NCI-H774 (cell line): ENCODE data around the gene COL4A6.
"Not testable (repeated sequence)": the region's sequence is repeated elsewhere in the genome, so short reads cannot be mapped to it uniquely, and the experiment has no call there.

Source experiments
- DNase-seq: peaks from one replicate; lab custom pipeline; 2025; lab: John Stamatoyannopoulos, UW

The COL4A6 gene

GRCh38 chrX:108399418-108400165 lies 38.6 kb downstream of the COL4A6 start:
- DNase-seq, result no peak

DNA sequence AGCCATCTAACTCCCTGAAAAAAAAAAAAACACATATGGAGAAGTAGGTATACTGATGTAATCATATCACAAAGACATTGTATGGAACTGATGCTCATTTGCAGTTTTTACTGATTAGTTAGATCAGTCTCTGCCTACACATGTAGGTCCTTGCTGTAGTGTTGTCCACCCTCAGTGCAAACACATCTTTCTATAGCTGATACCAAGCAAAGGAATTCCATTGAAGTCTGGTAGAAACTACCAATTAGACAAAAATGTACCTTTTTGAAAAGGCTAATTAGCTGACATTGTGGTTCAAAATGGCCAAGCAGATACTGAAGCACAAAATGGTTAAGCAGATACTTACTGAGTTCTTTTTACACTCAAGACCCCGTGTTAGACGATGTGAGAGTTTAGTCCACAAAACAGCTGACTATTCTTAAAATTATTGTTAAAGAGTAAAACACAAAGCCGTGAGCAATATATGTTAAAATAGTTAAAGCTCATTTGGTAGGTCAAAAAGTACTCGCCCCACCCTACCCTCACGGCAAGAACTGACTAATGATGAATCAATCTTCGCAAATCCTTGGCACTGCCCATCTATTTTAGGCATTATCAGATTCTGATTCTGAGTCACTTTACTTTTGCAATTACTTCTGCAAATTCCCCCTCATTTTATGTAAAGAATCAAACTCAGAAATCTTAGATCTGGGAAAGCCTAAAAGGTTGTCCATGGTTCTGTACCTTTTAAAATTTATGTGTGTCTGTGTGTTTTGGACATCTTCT lies 40.4 kb downstream of the COL4A6 start:
- DNase-seq, result no peak

DNA sequence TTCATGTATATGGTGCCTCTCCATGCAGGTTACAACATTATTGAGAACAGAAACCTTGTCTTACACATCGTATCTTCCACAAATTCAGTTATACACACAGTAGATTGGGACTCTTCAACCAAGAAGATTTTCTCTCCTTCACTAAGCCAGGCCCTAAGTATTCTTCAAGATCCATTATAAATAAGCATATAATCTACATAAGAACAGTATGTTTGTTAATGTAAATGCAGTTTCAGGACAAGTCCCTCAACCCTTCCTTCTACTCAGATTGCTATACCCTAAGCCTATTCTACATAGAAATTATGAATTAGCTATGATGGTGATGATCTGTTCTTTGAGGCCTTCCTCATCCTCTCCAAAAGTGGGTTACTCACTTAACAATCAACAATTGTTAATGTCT lies 41.2 kb downstream of the COL4A6 start:
- no peak for DNase-seq

DNA sequence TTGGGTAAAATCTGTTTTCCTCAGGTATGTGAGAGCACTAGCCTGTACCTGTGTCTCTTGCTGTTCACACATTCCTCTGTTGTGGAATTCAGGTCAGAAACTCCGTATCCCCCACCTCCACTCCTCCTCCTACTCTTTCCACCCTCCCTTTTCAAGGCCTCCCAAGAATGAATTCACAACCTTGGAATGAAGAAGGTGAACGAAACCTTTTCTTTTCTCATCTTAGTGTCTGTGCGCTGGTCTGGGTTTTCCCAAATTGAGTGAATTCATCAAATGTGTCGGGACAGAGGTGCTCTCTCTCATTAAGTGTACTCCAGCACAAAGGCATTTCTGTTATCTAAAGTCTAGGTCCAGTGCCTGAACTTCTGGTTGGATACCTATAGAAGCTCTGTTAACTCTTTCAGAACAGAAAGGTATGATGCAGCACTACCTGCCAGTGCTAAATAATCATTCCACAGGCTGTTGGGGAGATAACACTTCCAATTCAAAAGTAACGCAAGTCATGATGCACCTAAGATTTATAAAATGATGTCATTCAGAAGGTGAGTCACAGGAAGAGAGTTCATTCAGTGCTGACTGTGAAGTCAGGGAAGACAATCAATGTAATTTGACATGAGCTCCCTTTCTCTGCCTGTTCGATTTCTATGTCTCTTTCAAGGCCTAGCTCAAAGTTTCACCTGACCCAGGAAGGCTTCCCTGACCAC lies 41.9 kb downstream of the COL4A6 start:
- no peak for DNase-seq

DNA sequence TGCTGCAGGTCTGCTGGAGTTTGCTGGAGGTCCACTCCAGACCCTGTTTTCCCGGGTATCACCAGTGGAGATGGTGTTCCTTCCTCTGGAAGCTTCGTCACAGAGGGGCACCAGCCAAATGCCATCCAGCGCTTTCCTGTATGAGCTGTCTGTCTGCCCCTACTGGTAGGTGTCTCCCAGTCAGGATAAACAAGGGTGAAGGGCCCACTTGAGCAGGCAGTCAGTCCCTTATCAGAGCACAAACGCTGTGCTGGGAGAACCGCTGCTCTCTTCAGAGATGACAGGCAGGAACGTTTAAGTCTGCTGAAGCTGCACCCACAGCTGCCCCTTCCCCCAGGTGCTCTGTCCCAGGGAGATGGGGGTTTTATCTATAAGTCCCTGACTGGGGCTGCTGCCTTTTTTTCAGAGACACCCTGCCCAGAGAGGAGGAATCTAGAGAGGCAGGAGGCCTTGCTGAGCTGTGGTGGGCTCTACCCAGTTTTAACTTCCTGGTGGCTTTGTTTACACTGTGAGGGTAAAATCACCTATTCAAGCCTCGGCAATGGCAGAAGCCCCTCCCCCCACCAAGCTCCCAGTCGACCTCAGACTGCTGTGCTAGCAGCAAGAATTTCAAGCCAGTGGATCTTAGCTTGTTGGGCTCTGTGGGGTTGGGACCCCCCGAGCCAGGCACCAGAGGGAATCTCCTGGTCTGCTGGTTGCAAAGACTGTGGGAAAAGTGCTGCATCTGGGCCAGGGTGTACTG lies 47.1 kb downstream of the COL4A6 start:
- DNase-seq, result not testable (repeated sequence)

- no peak for DNase-seq
Measured at GRCh38 chrX:108384783-108385182, 53.4 kb downstream of the COL4A6 start.

- no peak for DNase-seq
Measured at GRCh38 chrX:108380222-108380621, 58.0 kb downstream of the COL4A6 start.

DNA sequence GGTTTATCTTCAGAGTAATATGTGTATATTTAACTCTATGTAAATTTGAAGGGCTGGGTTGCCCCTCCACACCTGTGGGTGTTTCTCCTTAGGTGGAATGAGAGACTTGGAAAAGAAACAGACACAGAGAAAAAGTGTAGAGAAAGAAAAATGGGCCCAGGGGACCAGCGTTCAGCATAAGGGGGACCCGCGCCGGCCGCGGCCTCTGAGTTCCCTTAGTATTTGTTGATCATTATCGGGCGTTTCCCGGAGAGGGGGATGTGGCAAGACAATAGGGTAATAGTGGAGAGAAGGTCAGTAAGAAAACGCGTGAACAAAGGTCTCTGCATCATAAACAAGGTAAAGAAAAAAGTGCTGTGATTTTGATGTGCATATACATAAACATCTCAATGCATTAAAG lies 61.4 kb downstream of the COL4A6 start:
- not testable (repeated sequence) for DNase-seq

GRCh38 chrX:108375591-108375990 lies 62.6 kb downstream of the COL4A6 start:
- not testable (repeated sequence) for DNase-seq

DNA sequence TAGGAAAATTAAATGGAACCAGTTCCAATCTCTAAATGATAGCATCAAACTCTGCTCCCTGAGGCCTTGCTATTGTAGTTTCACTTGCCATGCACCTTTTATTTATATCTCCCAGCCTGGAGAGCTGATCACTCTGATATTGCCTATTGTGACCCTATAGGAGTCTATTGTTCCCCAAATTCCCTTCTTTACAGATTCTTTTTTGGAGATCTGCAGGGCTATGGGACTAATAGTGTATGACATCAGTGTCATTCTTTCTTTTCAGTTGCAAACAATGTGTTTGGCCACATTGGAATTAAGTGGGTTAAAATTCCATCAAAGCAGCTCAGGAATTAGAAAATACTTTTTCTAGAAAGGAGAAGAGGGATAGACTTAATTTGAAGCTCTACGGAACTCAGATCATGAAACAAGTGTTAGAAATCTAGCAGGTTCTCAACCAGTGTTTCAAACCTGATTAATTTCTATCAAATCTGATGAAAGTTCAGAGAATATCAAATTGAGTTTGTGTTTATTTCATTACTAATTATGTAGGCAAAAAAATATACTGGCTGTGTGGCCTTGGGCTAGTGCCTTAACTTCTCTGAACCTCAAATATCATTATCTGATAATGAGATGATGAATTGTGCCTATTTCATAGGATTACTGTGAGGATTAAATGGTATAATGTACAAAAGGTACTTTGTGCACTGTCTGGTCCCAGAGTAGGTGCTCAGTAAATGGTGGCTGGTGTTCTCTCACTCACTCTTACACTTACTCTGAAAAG lies 71.4 kb downstream of the COL4A6 start:
- DNase-seq, result no peak

GRCh38 chrX:108362026-108362425 lies 76.2 kb downstream of the COL4A6 start:
- DNase-seq, result no peak

GRCh38 chrX:108361316-108361715 lies 76.9 kb downstream of the COL4A6 start:
- no peak for DNase-seq

- DNase-seq, result no peak
Measured at GRCh38 chrX:108359806-108360602, 78.2 kb downstream of the COL4A6 start.

- DNase-seq, result no peak
Measured at GRCh38 chrX:108353452-108353851, 84.8 kb downstream of the COL4A6 start.

DNA sequence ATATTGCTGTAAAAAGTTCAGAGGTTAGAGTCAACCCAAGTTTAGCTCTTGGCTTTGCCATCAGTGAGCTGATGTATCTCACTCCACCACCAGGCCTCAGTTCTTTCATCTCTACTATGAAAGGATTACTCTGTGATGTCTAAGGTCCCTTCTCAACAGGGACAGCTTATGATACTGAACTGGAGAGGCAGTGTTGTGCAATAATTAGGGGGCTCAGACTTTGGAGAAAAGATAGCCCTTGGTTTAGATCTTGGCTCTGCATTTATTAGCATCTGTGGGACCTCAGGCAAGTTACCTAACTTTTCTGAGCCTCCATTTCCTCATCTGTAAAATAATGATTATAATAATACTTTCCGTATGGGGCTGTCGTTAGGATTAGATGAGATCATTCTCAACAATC lies 89.0 kb downstream of the COL4A6 start:
- DNase-seq, result no peak

DNA sequence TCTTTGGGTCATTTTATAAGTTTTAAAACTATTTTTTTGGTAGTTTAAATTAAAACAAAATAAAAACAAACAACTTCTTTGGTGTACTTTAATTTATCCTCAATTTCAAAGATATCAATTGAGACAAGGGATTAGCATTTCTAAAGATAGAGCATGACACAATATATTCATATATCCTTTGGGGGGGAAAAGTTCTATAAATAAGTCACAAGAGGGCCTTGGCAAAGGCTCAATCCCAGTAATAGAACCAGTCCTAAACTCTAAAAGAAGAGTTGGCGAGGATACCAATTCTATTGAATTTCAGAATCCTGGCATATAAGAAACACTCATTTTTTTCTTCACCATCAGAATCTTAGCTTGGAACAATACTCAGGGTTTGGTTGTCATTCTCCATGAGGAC lies 89.7 kb downstream of the COL4A6 start:
- DNase-seq, result no peak

GRCh38 chrX:108347800-108348199 lies 90.4 kb downstream of the COL4A6 start:
- DNase-seq, result peak; percentile 0

DNA sequence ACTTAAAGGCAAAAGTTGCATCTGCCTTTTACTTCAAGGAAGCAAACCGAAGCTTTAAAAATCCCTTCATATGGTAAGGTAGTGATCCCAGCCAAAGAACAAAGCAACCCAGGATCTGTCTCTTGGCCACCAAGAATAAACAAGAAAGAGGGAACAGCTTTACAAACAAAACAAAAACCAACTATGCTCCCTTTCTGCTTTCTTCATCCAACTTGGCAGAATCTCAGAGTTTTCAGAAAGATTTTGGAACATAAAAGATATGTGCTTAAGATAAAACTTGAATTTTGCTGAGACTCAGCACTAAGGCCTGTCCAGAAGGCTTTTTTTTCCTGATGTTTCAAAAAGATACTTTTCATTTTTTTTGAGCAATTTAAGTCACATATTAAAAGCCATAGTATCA lies 94.0 kb downstream of the COL4A6 start:
- no peak for DNase-seq

DNA sequence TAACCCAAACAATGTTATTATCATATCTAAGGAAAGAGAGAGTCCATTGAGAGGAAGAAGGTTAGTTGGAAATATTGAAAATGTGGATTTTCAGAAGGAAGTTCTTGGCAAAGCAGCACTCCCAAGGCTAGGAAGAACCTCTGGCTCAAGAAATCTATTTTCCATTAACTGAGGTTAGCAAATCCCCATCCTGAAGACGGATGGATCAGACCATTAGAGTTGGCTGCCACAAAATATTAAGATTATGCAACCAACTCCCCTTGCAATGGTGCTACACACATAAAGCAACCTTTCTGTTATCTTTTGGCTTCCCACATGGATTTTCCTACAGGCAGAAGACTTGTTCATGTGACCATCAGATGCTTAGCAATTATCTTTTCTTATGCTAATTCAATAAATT lies 96.3 kb downstream of the COL4A6 start:
- DNase-seq, result no peak

DNA sequence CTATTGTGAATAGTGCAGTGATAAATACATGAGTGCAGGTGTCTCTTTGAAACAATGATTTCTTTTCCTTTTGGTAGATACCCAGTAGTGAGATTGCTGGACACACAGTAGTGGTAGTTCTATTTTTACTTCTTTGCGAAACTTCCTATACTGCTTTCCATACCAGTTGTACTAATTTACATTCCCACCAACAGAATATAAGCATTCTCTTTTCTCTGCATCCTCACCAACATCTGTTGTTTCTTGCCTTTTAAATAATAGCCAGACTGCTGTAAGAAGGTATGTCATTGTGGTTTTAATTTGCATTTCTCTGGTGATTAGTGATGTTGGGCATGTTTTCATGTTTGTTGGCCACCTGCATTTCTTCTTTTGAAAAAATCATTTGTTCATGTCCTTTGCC lies 105.9 kb downstream of the COL4A6 start:
- DNase-seq, result no peak
